Muscle layer of duodenum (tissue), 2 donors: ENCODE results near the gene CELF5.
"Not testable (repeated sequence)": the region's sequence is repeated elsewhere in the genome, so short reads cannot be mapped to it uniquely, and the experiment has no call there.

Source experiments
- H3K27ac ChIP-seq: one replicate; pipeline ENCODE4 v1.7.0; 2013; ENCODE audit warnings: mild to moderate bottlenecking, low read length
- H3K27me3 ChIP-seq: one replicate; pipeline ENCODE4 v1.7.0; 2013; ENCODE audit warnings: low read depth, mild to moderate bottlenecking, control low read depth, low read length
- H3K36me3 ChIP-seq, 2 donors: one replicate each; pipeline ENCODE4 v1.7.0; 2013; ENCODE audit warnings: low read length in 2 of 2, control low read depth in 1 of 2, mild to moderate bottlenecking in 1 of 2; ENCODE audit not compliant: insufficient read depth in 2 of 2, control insufficient read depth in 1 of 2
- H3K4me1 ChIP-seq, 2 donors: one replicate each; pipeline ENCODE4 v1.7.0; 2013; ENCODE audit warnings: low read length in 2 of 2, mild to moderate bottlenecking in 2 of 2, control low read depth in 1 of 2, moderate library complexity in 1 of 2; ENCODE audit not compliant: insufficient read depth in 2 of 2, control insufficient read depth in 1 of 2
- H3K4me3 ChIP-seq, 2 donors: one replicate each; pipeline ENCODE4 v1.7.0; 2013; ENCODE audit warnings: low read length in 2 of 2, low read depth in 1 of 2, mild to moderate bottlenecking in 1 of 2
- H3K9me3 ChIP-seq, 2 donors: one replicate each; pipeline ENCODE4 v1.7.0; 2013; ENCODE audit warnings: low read length in 2 of 2, control low read depth in 1 of 2, mild to moderate bottlenecking in 1 of 2; ENCODE audit not compliant: control insufficient read depth in 1 of 2
- donor health status: healthy.

CELF5 gene

GRCh38 chr19:3185461-3186159, 38.9 kb upstream of the CELF5 start, which contains the start of gene NCLN:
NCLN (plus strand) TSS chr19:3185930; CDS start chr19:3186031, 101 bp downstream.
- H3K36me3 ChIP-seq: peaks cover 0 to 4% of the 10 kb centered on the region in 2 donors
- peak within 1 kb of the TSS; percentile 71 for H3K27ac ChIP-seq
- no peaks in the 10 kb centered on the region for H3K9me3 ChIP-seq
- peak within 1 kb of the TSS; percentile 89 to 97 for H3K4me3 ChIP-seq
- H3K4me1 ChIP-seq: peaks cover 7 to 27% of the 10 kb centered on the region in 2 donors
- H3K27me3 ChIP-seq: no peaks in the 10 kb centered on the region

DNA sequence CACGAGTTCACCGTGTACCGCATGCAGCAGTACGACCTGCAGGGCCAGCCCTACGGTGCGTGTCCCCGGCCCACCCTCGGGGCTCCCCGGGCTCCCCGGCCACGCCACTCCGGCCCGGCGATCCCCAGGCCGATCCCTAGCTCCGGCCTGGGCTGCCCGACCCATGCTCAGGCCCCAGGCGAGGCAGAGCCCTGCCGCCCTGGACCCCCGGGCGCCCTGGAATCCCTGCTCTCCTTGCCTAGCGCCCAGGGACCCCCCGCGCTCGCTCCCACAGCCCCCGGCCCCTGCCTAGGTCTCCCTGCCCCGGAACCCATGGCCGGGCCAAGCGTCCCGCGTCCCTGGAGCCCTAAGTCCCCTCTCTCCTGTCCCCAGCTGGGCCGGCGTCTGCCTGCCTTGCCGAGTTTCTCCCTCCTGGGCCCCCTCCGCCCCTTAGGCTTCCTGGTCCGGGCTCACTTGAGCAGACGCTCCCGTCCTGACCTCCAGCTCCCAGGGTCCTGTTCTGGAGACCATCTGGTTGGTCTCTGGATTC, 38.2 kb upstream of the CELF5 start:
- Histone ChIP-seq H3K36me3 (peaks cover 0 to 4% of the 10 kb centered on the region in 2 donors), H3K27ac (peak overlapping the region; percentile 60), H3K4me3 (peak overlapping the region; percentile 72 to 97), H3K27me3 (no peaks in the 10 kb centered on the region), H3K4me1 (peaks cover 7 to 27% of the 10 kb centered on the region in 2 donors), H3K9me3 (no peaks in the 10 kb centered on the region)

DNA sequence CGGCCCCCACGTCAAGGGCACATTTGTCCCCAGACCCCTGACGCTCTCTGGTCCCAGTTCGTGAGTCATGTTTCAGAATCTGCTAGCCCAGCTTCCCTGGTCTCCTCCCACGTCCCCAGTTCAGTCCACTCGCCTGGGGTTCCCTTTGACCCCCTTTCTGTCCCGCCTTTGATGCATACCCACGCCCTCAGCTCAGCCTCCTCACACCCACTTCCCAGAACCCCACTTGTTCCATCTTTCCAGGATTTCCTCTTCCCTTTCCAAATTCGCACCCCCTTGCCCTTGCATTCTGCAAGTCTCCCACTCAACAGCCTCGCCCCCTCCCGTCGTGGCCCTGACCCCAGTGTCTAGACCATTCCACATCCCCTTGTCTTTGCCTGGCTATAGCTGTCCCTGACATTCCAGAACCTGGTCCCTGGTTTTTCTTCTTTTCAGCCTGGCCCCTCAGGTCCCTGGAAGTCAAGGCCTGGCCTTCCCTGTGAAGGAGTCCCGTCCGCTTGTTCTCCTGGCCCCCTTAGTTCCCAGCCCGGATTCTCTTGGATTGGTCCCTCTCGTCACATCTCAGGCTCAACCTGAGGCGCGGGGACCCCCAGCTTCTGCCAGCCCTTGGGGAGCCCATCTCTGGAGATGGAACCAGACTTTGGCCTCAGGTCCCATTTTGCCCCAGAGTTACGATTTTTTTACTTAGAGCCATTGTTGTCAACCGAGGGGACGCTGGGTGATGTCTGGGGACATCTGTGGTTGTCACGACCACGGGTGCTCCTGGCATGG, 37.4 kb upstream of the CELF5 start:
- no peaks in the 10 kb centered on the region for H3K9me3 ChIP-seq
- peaks cover 7 to 27% of the 10 kb centered on the region in 2 donors for H3K4me1 ChIP-seq
- H3K27me3 ChIP-seq: no peaks in the 10 kb centered on the region
- peak overlapping the region; percentile 16 for H3K27ac ChIP-seq
- H3K36me3 ChIP-seq: peaks cover 0 to 4% of the 10 kb centered on the region in 2 donors
- H3K4me3 ChIP-seq: peak overlapping the region; percentile 72 to 97

DNA sequence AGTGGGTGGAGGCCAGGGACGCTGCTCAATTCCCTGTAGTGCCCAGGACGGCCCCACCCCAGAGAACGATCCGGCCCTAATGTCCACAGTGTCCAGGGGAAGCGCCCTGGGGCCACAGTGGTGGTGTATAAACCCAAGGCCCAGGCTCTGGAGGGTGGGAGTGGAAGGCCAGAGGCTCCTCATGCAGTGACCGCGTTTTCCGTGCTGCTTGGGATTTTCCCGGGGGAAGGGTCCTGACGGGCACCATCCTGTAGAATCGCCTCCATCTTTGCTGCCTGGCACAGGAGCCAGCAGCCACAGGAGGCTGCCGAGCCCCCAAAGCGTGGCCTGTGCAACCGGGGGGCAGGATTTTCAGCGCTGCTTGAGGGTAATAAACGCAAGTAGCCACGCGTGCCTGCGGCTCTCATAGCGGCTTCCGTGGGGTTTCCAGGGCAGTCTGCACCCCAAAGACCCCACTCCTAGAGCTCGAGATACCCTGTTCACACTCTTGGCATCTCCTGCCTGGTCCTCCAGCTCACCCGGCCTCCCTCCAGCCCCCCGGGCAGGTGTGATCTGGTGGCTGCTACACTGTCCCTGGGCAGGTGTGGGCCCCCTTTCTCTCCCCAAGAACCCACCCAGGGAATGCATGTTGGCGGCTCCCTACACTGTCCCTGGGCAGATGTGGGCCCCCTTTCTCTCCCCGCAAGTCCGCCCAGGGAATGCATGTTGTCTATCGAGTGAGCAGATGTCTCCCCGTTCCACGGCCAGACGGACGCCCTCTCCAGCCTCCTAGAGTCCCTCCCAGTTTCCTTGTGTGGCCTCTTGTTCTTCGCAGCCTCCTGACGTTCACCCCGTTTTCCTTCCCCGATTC, 36.6 kb upstream of the CELF5 start:
- H3K27ac ChIP-seq: peak overlapping the region; percentile 83
- no peaks in the 10 kb centered on the region for H3K9me3 ChIP-seq
- H3K4me3 ChIP-seq: peak overlapping the region; percentile 72 to 97
- no peaks in the 10 kb centered on the region for H3K27me3 ChIP-seq
- H3K4me1 ChIP-seq: peaks cover 7 to 27% of the 10 kb centered on the region in 2 donors
- peaks cover 0 to 9% of the 10 kb centered on the region in 2 donors for H3K36me3 ChIP-seq

DNA sequence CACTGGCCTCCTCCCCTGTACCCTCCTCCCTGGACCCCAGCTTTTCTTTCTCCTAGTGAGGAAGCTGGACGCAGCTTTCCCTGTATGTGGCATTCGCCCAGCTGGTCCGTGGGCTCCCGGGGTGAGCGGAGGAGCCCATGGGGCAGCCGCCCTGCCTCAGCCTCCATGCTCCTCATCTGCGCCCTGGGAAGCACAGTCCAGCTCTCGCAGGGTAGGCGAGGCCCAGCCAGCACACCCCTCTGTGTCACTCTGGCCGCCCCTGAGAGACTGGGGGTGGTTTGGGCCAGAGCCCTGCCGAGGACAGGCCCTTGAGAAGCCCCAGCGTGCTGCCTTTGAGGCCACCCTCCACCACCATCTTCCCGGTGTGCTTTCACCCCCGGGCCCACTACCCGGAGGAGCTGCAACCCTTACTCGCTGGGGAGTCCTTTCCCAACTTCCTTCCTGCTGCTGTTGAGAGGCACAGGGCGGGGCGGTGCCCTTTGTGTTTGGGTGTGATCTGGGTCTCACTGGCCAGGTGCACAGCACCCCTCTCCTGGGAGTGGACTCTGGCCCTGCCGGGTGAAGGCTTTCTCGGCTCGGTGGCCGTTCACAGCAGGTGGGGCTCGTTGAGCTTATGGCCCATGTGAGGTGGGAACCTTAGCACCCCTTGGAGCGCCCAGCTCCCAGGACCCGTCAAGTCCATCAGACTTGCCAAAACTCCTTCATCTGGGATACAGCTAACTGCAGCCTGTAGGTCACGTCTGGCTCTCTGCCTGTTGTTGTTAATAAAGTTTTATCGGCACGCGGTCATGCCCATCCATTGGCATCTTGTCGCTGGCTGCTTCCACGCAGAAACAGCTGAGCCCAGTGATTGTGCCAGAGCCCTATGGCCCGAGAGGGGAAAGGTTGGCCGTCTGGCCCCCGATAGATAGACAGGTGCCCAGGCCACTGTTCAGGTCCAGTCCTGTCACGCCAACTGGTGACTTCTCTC, 35.5 kb upstream of the CELF5 start:
- Histone ChIP-seq H3K4me3 (peak overlapping the region; percentile 7 to 9), H3K4me1 (peaks cover 7 to 27% of the 10 kb centered on the region in 2 donors), H3K9me3 (no peaks in the 10 kb centered on the region), H3K27me3 (no peaks in the 10 kb centered on the region), H3K36me3 (peaks cover 0 to 13% of the 10 kb centered on the region in 2 donors), H3K27ac (peak overlapping the region; percentile 83)

- H3K4me1 ChIP-seq: peaks cover 4 to 27% of the 10 kb centered on the region in 2 donors
- no peak overlapping the region for H3K4me3 ChIP-seq
- no peaks in the 10 kb centered on the region for H3K27me3 ChIP-seq
- no peaks in the 10 kb centered on the region for H3K9me3 ChIP-seq
- peaks cover 0 to 20% of the 10 kb centered on the region in 2 donors for H3K36me3 ChIP-seq
- H3K27ac ChIP-seq: peak overlapping the region; percentile 83
These were observed 34.6 kb upstream of the CELF5 start for GRCh38 chr19:3189702-3190469.

GRCh38 chr19:3190470-3190770, 34.0 kb upstream of the CELF5 start:
- Histone ChIP-seq H3K27me3 (no peaks in the 10 kb centered on the region), H3K36me3 (peaks cover 0 to 20% of the 10 kb centered on the region in 2 donors), H3K9me3 (no peaks in the 10 kb centered on the region), H3K4me3 (no peak overlapping the region), H3K4me1 (peaks cover 4 to 27% of the 10 kb centered on the region in 2 donors), H3K27ac (no peak overlapping the region)

GRCh38 chr19:3190921-3191805, 33.3 kb upstream of the CELF5 start:
- no peaks in the 10 kb centered on the region for H3K9me3 ChIP-seq
- H3K4me3 ChIP-seq: no peak overlapping the region
- peaks cover 0 to 23% of the 10 kb centered on the region in 2 donors for H3K36me3 ChIP-seq
- no peaks in the 10 kb centered on the region for H3K27me3 ChIP-seq
- no peak overlapping the region for H3K27ac ChIP-seq
- H3K4me1 ChIP-seq: peaks cover 4 to 27% of the 10 kb centered on the region in 2 donors

- Histone ChIP-seq H3K4me1 (peaks cover 4 to 21% of the 10 kb centered on the region in 2 donors), H3K36me3 (peaks cover 0 to 24% of the 10 kb centered on the region in 2 donors)
- not testable (repeated sequence) for H3K9me3 ChIP-seq, H3K27me3 ChIP-seq, H3K27ac ChIP-seq, H3K4me3 ChIP-seq
These were observed 32.7 kb upstream of the CELF5 start for GRCh38 chr19:3191806-3192104.
